HG02973 (cell line): Measurements from ENCODE around the gene LRRC43.
"Not testable (repeated sequence)": the region's sequence is repeated elsewhere in the genome, so short reads cannot be mapped to it uniquely, and the experiment has no call there.

Experiments
- ATAC-seq: cut with Tn5 transposase; IDR thresholded peaks from one replicate; pipeline ENCODE4 v1.9.1; 2021; ENCODE audit warnings: moderate library complexity; ENCODE audit not compliant: unreplicated experiment

The LRRC43 gene

DNA sequence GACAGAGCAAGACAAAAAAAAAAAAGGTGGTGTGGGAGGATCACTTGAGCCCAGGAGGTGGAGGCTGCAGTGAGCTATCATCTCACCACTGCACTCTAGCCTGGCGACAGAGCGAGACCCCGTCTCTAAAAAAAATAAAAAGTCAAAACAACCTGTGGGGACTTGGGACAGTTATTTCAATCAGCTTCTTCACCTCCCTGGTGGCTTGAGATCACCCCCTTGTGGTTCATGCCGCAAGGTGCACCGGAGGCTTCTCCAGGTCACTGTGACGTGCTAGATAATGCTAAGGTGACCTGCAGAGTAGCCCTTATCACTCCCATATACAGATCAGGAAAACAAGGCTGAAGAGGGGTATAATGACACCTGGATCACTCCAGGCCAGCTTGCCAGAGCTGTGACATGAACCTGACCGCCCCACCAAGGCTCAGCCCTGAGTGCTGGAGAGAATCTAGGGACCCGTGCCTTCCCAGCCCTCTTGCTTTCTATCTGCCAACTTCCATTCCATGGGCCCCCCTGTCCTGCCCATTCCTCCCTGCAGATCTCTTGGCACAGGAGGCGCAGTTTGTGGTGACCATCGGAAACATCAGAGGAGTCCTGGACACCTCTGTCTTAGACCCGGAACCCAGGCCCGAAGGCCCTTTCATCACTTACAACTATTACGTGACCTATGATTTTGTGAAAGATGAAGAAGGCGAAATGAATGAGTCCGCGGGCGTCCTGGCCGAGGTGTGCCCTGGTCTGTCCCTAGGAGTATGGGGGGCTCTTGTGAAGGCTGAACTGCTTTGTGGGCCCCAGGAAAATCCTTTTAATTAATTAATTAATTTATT lies 8.1 kb downstream of the LRRC43 start:
- ATAC-seq = no peak

GRCh38 chr12:122192441-122192840 lies 9.5 kb downstream of the LRRC43 start:
- no peak for ATAC-seq

GRCh38 chr12:122194804-122195203 lies 11.9 kb downstream of the LRRC43 start:
- no peak for ATAC-seq

GRCh38 chr12:122195405-122195804 lies 12.5 kb downstream of the LRRC43 start:
- ATAC-seq = no peak

DNA sequence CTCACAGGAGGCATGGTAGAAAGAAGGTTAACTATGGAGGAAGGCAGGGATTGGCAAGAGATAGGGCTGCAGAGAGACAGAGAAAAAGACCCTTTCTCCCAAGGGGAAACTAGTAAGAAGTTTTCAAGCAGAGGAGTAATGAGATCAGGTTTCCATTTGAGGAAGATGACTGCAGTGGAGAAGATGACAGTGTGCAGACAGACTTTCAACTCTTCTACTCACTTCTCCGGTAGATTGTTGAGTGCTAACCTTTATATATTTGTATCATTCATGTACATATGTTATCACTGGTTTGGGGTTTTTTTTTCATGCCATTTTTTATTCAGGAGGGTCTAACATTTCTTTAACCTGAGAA lies 14.7 kb downstream of the LRRC43 start:
- ATAC-seq = no peak

- no peak for ATAC-seq
These were observed 16.8 kb downstream of the LRRC43 start for GRCh38 chr12:122199484-122200355.

GRCh38 chr12:122200541-122201175 lies 17.7 kb downstream of the LRRC43 start:
- no peak for ATAC-seq

DNA sequence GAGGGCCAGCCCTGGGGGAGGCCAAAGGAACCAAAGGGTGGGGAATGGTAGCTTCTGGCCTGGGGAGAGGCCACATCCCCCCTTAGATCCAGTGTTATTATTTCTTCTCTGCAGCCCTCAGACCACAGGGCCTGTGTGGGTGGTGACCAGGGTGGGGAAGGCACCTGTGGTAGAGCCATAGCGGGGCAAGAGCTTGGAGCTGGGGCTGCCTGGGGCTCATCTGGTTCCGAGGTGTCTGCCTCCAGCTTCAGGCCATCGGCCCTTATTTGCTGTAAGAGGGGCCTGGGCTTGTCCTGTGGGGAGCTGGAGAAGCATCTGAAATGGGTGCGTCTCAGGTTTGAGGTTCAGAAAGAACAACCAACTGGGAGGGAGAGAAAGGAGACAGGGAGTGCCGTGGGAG lies 18.5 kb downstream of the LRRC43 start:
- no peak for ATAC-seq

- ATAC-seq = no peak
These were observed 19.1 kb downstream of the LRRC43 start for GRCh38 chr12:122202017-122202416.

DNA sequence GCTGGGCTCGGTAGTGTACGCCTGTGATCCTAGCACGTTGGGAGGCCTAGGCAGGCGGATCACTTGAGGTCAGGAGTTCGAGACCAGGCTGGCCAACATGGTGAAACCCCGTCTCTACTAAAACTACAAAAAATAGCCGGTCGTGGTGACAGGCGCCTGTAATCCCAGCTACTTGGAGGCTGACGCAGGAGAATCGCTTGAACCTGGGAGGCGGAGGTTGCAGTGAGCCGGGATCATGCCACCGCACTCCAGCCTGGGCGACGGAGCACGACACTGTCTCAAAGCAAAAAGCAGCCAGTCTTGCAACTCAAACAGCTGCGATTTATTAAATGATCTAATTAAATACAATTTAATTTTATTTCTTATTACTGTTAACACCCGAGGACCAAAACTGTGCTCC lies 19.9 kb downstream of the LRRC43 start:
- ATAC-seq = not testable (repeated sequence)

- ATAC-seq = no peak
These were observed 20.6 kb downstream of the LRRC43 start, which contains the start of gene B3GNT4 for GRCh38 chr12:122203301-122204166. Gene B3GNT4, plus strand, starts transcription at chr12:122203709. Its CDS starts 910 bp downstream, at chr12:122204619.

GRCh38 chr12:122204167-122205052 lies 21.5 kb downstream of the LRRC43 start:
- no peak for ATAC-seq

DNA sequence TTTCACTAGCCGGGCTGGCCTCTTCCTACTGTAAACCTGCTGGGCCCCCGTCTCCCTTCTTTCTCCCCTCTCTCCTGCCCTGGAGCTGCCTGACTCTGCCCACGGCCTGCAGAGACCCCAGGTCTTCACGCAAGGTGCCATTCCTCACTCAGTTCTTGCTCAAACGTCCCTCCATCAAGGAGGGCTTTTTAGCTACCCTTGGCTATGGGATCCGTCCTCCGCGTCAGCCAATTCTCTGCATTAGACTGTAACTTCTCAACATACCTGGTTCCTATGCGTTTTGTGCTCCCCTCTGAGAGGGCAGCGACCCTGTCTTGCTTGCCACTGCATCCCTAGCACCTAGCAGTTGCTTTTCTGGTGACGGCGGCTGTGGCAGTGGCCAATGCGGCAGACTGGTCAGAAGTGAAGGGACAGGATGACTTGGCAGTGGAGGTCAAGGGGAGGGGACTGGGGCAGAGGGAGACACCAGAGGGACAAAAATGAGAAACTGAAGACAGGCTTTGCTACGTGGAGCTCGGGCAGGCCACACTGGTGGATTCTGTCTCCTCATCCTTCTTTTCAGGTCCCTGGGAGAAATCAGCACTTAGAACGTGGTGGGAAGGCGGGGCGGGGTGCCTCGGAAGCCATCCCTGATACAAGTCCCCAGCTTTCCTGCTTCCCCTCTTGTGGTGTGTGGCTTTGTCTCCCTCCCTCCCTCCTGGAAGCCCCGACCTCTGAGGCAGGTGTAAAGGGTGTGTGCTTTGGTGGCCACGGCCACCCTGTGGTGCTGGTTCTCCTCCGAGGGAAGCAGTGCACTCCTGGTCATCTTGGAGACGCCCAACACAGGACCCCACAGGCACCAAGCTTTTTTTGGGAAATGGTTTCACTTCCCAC lies 22.4 kb downstream of the LRRC43 start:
- ATAC-seq = no peak

DNA sequence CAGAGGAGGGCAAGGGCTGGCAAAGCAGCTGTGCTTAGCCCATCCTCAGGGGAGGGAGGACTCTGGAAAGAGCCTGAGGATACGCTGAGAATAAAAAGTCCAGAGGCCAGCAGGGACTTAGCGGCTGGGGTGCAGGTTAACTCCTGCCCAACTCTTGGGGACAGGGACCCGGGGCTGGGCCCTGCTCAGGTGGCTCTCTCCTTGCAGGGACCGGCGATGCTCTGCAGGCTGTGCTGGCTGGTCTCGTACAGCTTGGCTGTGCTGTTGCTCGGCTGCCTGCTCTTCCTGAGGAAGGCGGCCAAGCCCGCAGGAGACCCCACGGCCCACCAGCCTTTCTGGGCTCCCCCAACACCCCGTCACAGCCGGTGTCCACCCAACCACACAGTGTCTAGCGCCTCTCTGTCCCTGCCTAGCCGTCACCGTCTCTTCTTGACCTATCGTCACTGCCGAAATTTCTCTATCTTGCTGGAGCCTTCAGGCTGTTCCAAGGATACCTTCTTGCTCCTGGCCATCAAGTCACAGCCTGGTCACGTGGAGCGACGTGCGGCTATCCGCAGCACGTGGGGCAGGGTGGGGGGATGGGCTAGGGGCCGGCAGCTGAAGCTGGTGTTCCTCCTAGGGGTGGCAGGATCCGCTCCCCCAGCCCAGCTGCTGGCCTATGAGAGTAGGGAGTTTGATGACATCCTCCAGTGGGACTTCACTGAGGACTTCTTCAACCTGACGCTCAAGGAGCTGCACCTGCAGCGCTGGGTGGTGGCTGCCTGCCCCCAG lies 23.4 kb downstream of the LRRC43 start:
- no peak for ATAC-seq

DNA sequence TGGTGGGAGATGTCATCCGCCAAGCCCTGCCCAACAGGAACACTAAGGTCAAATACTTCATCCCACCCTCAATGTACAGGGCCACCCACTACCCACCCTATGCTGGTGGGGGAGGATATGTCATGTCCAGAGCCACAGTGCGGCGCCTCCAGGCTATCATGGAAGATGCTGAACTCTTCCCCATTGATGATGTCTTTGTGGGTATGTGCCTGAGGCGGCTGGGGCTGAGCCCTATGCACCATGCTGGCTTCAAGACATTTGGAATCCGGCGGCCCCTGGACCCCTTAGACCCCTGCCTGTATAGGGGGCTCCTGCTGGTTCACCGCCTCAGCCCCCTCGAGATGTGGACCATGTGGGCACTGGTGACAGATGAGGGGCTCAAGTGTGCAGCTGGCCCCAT lies 24.1 kb downstream of the LRRC43 start:
- ATAC-seq = no peak

- ATAC-seq = no peak
These were observed 24.5 kb downstream of the LRRC43 start for GRCh38 chr12:122207391-122207790.

- no peak for ATAC-seq
These were observed 25.3 kb downstream of the LRRC43 start for GRCh38 chr12:122208073-122208820.
